HG03571 (cell line): ENCODE measurements around the gene DCAF4.

Experiments used
- ATAC-seq: cut with Tn5 transposase; IDR thresholded peaks from one replicate; pipeline ENCODE4 v1.9.1; 2021; ENCODE audit not compliant: unreplicated experiment

Gene DCAF4

DNA sequence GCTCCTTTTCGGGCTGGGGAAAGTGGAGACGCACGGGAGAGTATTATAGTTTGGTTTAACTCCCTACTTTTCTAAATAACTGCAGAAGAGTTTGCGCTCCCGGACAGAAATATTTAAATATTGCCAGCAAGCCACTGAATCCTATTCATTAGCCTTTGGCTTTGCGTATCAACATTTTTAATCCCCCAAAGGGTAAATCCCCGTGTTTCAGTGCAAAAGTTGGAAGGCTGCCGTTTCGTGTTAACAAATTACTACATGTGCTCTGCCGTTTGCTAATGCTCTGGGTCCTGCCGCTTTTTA lies 32.0 kb upstream of the DCAF4 start:
- no peak for ATAC-seq

DNA sequence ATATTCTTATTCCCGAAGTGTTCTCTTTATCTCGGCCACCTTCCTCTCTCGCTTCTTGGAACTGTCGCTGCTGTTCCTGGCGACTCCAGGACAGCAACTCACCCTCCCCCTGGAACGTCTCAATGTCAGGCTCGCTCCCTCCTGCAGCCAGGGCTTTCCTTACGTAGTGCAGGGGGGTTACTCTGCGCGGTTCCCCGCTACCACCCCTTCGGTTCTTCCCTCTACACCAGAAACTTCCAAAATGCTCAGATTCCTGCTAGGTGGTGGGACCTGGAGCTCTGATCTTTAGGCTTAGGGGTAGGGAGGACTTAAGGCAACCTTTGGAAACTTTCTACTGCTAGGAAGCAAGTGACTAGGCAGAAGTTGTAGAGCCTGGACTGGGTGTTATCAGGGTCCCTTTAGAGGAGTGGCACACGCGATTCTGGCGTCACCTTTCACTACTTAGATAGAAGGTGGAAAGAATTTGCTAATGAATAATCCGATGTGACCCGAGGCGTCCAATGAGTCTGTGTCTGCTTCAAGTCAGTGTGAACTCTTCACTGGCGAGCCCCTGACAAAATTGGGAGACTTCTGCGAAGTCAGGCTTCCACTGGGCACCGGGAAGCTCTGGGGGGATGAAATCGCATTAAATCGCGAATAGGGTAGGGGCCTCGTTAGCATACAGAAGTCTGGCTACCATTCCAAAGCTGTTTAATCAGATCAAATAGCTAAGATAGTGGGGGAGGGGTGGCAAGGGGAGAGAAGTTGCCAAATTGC lies 31.5 kb upstream of the DCAF4 start:
- no peak for ATAC-seq

DNA sequence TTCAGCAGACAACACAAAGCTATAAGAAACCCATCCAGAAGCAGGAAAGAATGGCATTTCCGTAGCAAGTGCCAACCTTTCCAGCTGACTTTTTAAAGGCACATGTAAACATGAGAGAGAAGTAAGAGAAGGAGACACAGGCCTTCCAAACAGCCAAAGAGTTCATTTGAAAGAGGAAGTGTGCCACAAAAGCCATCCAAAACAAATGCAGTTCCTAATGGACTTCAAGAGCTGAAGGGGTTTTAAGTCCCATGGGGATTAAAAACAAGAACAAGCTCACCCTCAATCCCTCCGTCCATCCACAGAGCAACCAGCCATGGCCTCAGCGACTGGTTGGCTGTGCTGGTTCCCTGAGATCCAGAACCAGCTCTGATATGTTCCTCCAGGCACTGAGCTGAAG lies 27.8 kb upstream of the DCAF4 start:
- ATAC-seq: no peak

DNA sequence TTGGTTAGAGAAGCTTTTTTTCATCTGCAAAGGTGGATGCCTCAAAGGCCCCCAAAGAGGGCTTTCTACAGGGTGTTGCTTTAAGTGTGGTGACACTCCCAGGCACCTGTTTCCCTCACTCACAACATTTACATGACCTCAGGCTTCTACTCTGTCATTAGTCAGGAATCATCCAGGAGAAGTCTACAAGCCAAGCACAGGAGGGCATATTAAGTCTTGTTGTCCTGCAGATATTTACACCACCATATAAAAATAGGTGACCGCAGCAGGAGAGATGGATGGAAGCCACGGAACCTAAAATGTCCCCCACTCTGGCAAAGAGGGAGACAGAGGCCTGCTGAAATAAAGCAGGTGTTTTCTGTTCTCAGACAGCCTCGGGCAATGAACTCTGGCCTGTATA lies 24.9 kb upstream of the DCAF4 start:
- ATAC-seq: no peak

DNA sequence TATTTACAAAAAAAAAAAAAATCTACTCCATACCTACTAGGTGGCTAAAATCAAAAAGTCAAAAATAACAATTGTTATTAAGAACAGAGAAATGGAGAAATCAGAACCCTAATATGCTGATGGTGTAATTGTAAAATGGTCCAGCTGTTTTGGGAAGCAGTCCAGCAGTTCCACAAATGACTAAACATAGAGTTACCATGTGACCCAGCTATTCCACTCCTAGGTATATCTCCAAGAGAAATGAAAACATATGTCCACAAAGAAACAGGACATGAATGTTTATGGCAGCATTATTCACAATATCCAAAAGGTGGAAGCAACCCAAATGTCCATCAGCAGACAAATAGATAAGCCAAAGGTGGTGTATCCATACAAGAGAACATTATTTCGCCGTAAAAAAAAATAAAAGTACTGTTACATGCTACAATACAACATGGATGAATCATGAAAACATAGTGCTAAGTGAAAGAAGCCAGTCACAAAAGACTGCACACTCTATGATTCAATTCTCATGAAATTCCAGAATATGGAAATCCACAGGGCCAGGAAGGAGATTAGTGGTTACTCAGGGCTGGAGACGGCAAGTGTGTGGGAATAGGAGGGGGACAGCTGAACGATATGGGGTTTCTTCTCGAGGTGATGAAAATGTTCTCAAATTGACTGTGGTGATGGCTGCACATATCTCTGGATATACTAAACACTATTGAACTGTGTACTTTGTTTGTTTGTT lies 23.3 kb upstream of the DCAF4 start:
- ATAC-seq: no peak

DNA sequence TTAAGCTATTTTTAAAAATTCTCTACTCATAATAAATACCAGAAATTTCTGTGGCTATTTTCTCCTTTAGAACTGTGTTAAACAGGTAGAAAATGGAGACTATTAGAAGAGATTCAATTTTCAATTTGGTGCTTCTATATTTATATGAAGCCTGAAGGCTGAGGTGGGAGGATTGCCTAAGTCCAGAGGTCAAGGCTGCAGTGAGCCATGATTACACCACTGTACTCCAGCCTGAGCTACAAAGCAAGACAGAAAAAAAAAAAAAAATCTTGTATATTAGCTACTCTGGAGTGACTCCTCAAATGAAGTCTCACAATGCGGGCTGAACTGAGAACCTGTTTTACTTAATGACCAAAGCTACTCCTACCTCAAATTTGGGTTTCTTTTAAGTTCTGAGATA lies 22.5 kb upstream of the DCAF4 start:
- ATAC-seq: no peak

DNA sequence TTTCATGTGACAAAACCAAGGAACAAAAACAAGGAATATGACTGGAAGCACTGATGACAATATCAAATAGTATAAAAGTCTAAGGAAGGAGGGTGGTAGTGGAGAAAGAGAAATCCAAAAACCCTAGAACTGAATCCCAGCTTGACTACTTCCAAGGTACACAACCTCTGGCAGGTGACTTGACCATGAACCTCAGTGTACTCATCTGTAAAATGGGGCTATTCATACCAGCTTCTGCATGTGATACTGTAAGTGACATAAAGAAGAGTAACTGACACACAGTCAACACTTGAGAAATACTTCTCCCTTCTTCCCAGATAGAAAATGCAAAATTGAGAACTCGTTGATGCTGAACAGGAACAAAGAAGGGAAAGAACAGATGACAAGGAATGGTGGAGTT lies 22.0 kb upstream of the DCAF4 start:
- no peak for ATAC-seq

DNA sequence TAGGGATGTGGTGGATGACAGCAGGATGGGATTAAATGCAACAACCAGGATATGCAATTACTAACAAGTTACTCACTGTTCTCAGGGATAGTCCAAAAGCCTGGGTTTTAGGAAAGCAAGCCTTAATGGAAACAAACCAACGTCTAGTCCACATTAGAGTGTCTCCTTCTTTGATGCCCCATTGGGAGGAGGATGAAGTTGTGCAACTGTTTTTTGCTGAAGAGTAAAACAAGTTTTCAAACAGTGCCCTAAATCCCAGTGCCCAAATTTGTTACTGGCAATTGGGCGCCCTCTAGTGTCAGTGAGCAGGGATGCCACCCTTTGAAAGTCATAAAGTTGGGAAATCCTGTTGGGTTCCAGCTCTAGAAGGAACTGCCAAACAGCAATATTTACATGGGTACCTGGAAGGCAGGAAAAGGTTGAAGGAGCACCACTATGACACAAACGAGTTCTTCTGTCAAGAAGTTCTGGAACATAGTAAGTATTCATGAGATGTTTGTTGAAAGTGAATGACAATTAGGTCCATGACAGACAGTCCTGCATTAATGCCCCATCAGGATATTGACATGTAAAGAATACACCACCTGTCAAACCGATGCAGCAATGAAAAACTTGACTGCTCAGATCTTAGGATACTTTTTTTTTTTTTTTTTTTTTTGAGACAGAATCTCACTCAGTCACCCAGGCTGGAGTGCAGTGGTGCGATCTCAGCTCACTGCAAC lies 21.3 kb upstream of the DCAF4 start:
- ATAC-seq: no peak

DNA sequence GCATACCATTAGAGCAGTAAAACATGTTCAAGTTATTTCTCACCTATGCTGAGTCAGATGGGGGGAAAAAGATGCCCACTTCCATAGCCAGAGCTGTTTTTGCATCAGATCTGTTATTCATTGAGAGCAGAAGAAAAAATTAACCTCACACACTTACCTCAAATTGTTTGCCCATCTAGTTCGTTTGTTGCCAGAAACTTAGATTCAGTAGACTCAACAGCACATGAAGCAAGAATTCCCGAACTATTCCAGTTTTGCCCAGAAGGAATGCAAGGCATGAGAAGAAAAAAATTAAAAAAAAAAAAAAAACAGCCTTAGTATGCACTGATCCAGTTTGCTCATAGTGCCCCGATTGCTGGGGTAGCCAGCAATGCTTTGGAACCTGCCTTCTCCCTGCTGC lies 19.9 kb upstream of the DCAF4 start:
- ATAC-seq: no peak

DNA sequence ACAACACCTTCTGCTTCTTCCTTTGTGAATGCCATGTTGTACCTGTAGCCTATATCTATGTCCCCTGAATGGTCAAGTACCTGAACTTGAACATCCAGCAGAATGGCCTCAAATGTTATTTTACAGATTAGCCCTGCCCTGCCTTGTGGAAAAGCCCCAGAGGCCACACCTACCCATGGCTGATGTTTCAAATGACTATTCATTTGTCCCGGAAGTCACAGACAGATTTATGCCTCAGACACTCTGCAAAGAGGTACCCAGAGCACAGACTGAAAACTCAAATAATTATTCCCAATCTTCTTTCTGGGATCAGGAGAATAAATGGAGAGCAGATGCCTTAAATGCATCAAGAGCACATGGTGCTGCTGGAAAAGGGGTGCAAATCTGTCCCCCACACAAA lies 19.4 kb upstream of the DCAF4 start:
- ATAC-seq: no peak

DNA sequence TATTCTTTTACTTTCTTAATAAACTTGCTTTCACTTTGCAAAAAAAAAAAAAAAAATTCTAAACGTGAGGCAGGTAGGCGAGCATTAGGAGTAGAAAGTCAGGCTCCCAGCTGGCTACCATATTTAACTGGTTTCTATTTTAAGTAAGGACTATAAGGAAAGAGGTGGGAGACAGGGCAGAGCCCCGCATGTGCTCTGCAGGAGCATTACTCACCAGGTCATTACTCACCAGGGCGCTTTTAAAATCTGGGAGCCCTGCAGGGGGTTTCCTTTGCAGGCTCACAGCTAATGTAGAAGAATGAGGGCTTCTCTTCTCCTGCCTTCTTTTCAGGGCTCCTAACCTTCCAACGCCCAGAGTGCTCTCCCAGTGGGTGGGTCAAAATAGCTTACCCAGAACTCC lies 18.4 kb upstream of the DCAF4 start:
- ATAC-seq: no peak

DNA sequence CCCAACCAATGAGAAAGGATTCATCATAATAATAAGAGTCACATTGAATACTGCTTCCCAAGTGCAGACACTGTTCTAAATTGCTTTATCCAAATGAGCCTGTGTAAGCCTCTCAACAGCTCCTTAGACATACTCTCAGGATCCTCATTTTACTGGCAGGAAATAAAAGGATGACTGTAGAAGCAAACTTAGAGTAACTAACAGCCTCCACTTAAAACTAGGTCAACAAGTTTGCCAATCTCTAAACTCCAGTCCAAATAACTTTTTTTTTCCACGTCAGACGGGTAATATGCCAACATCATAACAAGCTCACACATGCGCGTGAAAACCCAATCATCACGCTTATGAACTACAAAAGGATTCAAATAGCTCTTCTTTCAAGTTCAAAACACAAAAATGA lies 17.1 kb upstream of the DCAF4 start:
- no peak for ATAC-seq

DNA sequence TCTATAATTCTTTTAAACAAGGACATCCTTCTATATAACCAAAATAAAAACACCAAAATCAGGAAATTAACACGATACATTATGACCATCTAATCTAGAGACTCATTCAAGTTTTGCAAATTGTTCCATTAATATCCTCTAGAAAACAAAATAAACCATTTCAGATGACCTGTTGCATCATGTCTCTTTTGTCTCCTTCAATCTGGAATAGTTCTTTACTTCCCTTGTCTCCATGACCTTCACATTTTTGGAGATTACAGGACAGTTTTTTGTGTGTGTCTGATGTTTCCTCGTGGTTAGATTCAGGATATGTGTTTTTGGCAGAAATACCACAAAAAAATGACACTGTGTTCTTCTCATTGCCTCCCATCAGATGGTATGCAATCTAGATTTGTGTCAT lies 12.5 kb upstream of the DCAF4 start:
- no peak for ATAC-seq

DNA sequence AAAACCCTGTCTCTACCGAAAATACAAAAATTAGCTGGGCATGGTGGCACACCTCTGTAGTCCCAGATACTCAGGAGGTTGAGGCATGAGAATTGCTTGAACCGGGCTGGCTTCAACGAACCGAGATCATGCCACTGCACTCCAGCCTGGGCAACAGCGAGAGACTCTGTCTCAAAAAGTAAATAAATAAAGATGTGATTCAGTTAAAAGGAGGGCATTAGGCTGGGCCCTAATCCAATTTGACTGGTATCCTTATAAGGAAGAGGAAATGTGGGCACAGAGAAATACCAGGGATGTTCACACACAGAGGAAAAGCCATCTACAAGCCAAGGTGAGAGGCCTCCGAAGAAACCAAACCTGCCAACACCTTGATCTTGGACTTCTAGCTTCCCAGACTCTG lies 10.1 kb upstream of the DCAF4 start:
- ATAC-seq: no peak

DNA sequence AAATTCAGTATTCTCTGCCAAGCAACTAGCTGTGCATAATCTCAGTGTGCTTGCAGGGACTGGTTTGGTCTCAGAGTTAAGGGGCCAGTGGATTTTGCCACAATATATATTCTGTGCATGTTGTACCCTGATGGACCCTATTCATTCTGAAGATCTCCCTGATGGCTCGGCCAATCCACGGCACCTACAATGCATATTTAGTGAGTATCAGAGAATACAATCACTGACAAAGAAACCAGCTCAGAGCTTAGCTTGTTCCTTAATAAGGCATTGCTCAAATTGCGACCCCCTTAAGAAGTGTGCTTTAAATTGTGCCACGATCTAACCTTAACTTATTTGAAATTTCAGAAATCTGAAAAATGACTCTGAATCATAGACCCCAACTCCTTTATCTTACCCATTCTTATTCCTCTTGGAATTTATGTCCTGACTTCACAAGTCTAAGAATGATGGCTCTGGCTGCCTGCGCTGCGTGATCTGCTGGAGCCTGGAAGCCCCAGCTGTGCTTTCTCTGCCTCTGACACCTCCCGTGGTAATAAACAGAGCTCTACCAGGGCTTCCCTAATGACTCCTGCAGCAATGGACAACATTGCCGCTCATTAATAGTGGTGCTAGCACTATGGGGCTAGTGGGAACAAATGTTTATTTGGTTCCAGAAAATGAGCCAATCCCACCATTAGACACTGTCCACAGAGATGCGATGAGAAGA lies 9.0 kb upstream of the DCAF4 start:
- no peak for ATAC-seq

DNA sequence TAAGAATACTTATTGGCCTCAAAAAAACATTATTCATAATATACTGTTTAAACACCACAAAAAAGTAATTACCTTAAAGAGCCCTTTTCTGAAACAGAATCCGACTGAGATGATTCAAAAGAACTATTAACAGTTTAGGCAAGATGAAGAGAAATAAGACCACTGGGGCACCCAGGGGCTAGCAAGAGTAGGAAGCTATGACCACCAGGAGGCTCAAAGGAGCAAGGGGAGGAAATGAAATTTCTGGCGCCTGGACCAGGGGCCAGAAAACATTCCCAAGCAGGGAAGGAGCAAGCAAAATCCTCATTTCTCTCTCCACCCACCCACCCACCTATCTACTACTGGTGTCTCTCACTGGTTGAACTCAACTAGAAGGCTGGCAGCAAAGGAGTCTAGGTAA lies 6.3 kb upstream of the DCAF4 start:
- ATAC-seq: no peak

DNA sequence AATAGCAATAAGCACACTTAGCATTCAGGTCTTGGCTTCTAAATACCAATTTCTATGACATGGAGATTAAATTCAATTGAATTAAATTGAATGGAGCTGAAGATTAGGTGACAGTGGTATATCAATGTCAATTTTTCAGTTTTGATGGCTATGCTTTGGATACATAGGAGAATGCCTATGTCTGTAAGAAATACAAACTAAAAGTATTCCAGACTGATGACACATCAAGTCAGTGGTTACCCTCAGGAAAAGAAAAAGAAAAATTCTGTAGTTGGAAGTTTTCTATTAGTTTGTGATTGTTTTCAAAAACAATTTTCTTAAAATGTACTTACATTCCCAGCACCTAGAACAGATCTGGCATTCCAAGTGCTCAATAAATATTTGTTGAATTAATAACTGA lies 4.9 kb upstream of the DCAF4 start:
- ATAC-seq: no peak

DNA sequence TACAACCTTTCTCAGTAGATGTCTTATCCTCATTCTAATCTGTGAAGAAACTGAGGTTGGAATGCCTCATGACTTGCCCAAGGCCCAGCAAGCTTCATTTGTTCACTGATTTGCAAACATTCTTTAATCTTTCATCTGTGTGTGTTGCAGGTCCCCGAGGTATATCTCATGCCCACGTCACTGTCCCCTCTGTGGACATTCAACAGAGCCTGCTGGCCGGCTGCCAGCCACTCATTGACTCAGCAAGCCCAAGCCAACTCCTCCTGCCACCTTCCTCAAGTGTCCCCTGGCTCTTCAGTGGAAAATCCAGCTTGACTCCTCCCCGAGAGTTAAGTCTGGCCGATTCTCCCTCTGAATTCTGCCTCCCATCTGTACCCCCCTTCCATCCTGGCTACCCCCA lies 1.9 kb upstream of the DCAF4 start:
- ATAC-seq: no peak

DNA sequence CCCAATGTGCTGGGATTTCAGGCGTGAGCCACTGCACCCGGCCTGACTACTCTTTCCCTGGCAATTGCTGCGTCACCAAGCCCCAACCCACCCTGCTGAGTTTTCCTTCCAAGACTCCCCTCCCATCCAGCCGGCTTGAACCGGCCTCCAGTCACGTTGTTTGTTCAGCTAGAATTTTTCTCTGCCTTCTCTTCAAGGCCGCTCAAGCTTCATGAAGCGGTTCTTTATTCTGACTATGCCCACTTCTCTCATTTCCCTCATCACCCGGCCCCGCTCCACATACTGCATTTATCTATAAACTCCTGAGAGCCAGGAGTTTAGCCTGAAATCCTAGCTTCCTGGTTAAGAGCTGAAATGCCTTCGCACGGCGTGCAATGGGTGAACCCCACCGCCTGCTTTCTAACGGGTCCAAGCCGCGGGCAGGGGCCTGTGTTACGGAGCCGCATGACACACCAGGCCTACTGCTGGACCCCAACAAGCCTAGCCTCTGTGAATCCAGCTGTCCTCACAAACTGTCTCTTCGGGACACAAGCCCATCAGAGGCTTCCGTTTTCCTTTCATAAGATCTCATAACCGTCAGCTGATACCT lies 999 bp upstream of the DCAF4 start:
- no peak for ATAC-seq

DNA sequence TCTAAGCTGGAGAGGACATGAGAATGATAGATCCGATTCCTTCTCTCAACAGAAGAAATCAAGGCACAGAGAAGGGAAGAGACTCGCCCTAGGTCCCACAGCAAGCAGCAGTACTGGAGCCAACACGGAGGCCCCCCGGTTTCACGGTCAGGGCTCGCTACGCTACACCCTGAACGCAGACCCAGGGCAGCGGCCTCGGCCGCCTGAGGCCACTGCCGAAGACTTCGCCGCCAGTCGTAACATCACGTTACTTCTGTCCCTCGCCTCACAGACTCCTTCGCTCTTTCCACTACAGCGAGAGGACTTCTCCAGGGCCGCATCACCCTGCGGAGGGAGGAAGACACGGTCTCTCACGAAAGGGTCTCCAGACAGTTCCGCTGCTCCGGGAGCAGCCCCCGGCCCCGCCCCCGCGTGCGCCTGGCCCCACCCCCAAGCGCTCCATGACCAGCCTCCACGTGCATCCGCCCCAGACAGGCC lies 411 bp upstream of the DCAF4 start:
- ATAC-seq: no peak

DNA sequence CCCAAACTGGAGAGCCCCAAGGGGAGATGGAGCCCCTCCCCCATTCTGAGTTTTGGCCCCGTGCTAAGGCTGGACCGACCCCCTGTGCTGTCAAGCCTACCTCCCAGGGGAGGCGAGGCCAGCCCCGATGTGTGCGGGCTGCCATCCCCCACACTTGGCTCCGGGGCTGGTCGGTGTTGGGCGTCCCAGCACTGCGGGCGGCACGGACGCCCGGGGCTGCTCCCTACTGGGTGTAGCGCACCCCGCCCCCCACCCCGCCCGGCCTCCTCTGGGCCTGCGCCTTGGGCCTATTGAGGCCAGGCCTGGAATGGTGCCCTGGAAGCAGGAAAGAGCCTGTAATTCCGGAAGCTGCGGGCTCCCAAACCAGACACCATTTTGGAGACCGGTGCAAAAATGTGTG lies 2.6 kb downstream of the DCAF4 start:
- no peak for ATAC-seq
